Naive B cell (primary cell): ENCODE data around the gene NEXMIF. TPM values are rescaled to one million over a fixed set of nuclear protein-coding genes. Genes with fewer than 3 reads are reported as not detected.
"Not testable (repeated sequence)": the region's sequence is repeated elsewhere in the genome, so short reads cannot be mapped to it uniquely, and the experiment has no call there.

Source experiments
- ATAC-seq, 2 donors: fragments of 150-1000 bp; cut with Tn5 transposase; 2 replicates each; pipeline ENCODE4 v1.10.0; 2021; ENCODE audit warnings: low read depth in 2 of 2, mild to moderate bottlenecking in 2 of 2, moderate library complexity in 2 of 2
- DNase-seq: peaks from one replicate; pipeline ENCODE4 v3.0.0; 2022
- H3K27ac Mint-ChIP-seq, 6 donors: one replicate each; pipeline ENCODE4 v1.8.0; 2020 to 2022; ENCODE audit warnings: mild to moderate bottlenecking in 6 of 6, mixed read lengths in 6 of 6, moderate library complexity in 5 of 6, inconsistent platforms in 2 of 6
- H3K27me3 Mint-ChIP-seq, 3 donors: one replicate each; pipeline ENCODE4 v1.8.0; 2021 to 2022; ENCODE audit warnings: mixed read lengths in 3 of 3, mild to moderate bottlenecking in 1 of 3
- H3K36me3 Mint-ChIP-seq, 2 donors: one replicate each; pipeline ENCODE4 v1.8.0; 2020 to 2022; ENCODE audit warnings: mixed read lengths in 2 of 2, inconsistent platforms in 1 of 2, mild to moderate bottlenecking in 1 of 2
- H3K4me1 Mint-ChIP-seq, 3 donors: one replicate each; pipeline ENCODE4 v1.8.0; 2020 to 2022; ENCODE audit warnings: mixed read lengths in 3 of 3, inconsistent platforms in 1 of 3, mild to moderate bottlenecking in 1 of 3, moderate library complexity in 1 of 3
- H3K4me3 Mint-ChIP-seq, 8 donors: one replicate each; pipeline ENCODE4 v1.8.0; 2020 to 2022; ENCODE audit warnings: mild to moderate bottlenecking in 8 of 8, mixed read lengths in 8 of 8, moderate library complexity in 8 of 8, inconsistent platforms in 2 of 8
- H3K9me3 Mint-ChIP-seq, 7 donors: one replicate each; pipeline ENCODE4 v1.8.0; 2020 to 2022; ENCODE audit warnings: mixed read lengths in 7 of 7, mild to moderate bottlenecking in 5 of 7, inconsistent platforms in 2 of 7, moderate library complexity in 1 of 7
- polyA plus RNA-seq, 6 donors: library from polyadenylated mRNA; unstranded; fragments of 300-500 nt; fragmentation: Illumina TruSeq; gene quantifications; one replicate each; pipeline ENCODE4 v1.2.3, GENCODE V29; 2021; ENCODE audit warnings: low read depth in 6 of 6

Gene NEXMIF
- polyA plus RNA-seq = under 1 TPM in 2 of 6 donors, not detected in 4; 0.03 to 0.37 TPM

- ATAC-seq (peak; percentile 63 to 69), DNase-seq (no peak)
- Mint-ChIP-seq H3K4me1 (peaks cover 5 to 12% (median 7%) of the 10 kb centered on the region in 3 donors), H3K27ac (peak within 1 kb of the TSS in 5 of 6 donors; percentile 35 to 87 (median 66)), H3K9me3 (peaks cover 0 to 12% (median 2%) of the 10 kb centered on the region in 7 donors), H3K36me3 (no peaks in the 10 kb centered on the region), H3K27me3 (peaks cover 13 to 35% (median 34%) of the 10 kb centered on the region in 3 donors), H3K4me3 (peak within 1 kb of the TSS; percentile 54 to 92 (median 81))
Observed at GRCh38 chrX:74925225-74926088, at the start of gene NEXMIF. Gene NEXMIF, minus strand, starts transcription at chrX:74925452.

GRCh38 chrX:74961962-74962361 lies 36.7 kb upstream of the NEXMIF start:
- not testable (repeated sequence) for H3K4me1 Mint-ChIP-seq, DNase-seq, H3K36me3 Mint-ChIP-seq, H3K9me3 Mint-ChIP-seq, H3K27me3 Mint-ChIP-seq, H3K4me3 Mint-ChIP-seq, H3K27ac Mint-ChIP-seq, ATAC-seq

- no peaks in the 10 kb centered on the region for H3K27me3 Mint-ChIP-seq
Observed at GRCh38 chrX:74949717-74950116, 24.5 kb upstream of the NEXMIF start.

GRCh38 chrX:74940414-74940813 lies 15.2 kb upstream of the NEXMIF start:
- Mint-ChIP-seq H3K36me3 (peaks cover 0 to 6% of the 10 kb centered on the region in 2 donors), H3K4me3 (no peak overlapping the region), H3K27ac (no peak overlapping the region), H3K4me1 (no peaks in the 10 kb centered on the region), H3K27me3 (peaks cover 0 to 9% (median 0%) of the 10 kb centered on the region in 3 donors), H3K9me3 (peaks cover 2 to 45% (median 16%) of the 10 kb centered on the region in 7 donors)
- ATAC-seq (no peak), DNase-seq (no peak)

More at GRCh38 chrX:74949717-74950116, 24.5 kb upstream of the NEXMIF start:
- H3K4me1 Mint-ChIP-seq = no peaks in the 10 kb centered on the region
- H3K27ac Mint-ChIP-seq = no peak overlapping the region
- ATAC-seq = no peak
- no peaks in the 10 kb centered on the region for H3K36me3 Mint-ChIP-seq
- DNase-seq = no peak
- H3K4me3 Mint-ChIP-seq = no peak overlapping the region
- peaks cover 0 to 32% (median 5%) of the 10 kb centered on the region in 7 donors for H3K9me3 Mint-ChIP-seq

DNA sequence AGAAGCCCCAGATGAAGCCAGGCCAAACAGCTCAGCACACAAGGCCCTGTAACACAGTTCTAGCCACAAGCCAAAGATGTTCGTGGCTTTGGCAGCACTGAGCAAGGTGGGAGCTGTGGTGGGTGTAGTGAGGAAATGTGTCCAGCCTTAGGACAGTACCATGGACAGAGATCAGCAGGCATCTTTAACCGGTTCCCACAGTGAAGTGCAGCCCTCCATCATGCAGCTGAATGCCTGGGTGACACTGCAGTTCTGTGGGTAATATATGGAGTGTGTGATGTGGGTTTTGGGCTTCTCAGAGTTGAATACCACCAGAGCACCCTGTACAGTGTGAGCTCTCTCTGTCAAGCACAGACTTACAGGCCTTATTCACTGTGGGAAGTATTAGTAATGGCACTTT lies 6.0 kb upstream of the NEXMIF start:
- Mint-ChIP-seq H3K4me1 (no peaks in the 10 kb centered on the region), H3K9me3 (peaks cover 0 to 6% (median 0%) of the 10 kb centered on the region in 7 donors), H3K27me3 (peaks cover 3 to 22% (median 13%) of the 10 kb centered on the region in 3 donors), H3K27ac (no peak overlapping the region), H3K4me3 (no peak overlapping the region), H3K36me3 (no peaks in the 10 kb centered on the region)
- ATAC-seq = no peak
- no peak for DNase-seq

DNA sequence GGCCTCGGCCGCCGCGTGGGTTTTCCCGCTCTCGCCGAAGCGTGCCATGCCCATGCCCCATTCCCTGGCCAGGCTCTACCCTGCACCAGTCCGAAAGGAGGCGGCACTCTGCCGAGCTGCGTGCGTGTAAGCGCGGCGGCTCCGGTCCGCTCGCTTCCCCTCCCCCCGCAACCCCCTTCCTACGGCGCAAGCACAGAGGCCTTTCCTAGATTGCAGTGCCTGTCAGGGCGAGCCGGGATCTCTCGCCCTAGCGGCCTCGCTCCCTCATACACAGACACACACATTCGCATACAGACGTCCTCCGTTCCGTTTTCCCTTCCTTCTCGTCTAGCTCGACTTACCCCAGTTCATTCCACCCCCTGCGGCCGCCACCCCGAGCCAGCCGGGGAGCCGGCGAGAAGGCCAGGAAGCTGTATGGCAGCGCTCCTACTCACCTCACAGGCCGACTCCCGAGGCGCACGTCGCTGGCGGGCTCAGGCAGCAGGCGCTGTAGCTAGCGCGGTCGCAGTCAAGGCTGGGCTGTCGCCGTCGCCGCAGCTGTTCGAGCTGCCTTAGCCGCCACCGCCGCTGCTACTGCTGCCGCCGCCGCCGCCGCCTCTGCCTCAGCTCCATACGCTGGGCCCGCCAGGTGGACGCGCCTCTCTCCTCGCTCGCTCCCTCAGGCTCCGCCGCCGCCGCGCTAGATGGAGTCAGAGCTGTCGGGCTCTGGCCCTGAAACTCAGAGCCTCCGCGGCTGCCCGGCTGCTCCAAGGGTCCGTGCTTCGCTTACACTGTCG lies 615 bp downstream of the NEXMIF start:
- Mint-ChIP-seq H3K9me3 (peaks cover 0 to 12% (median 0%) of the 10 kb centered on the region in 7 donors), H3K4me1 (peaks cover 5 to 12% (median 7%) of the 10 kb centered on the region in 3 donors), H3K27ac (peak overlapping the region in 4 of 6 donors; percentile 35 to 87 (median 74)), H3K4me3 (peak overlapping the region; percentile 54 to 92 (median 81)), H3K27me3 (peaks cover 13 to 34% (median 30%) of the 10 kb centered on the region in 3 donors), H3K36me3 (no peaks in the 10 kb centered on the region)
- DNase-seq = no peak
- ATAC-seq = peak; percentile 44 to 56

- Mint-ChIP-seq H3K27ac (peak overlapping the region in 2 of 6 donors; percentile 82 to 89), H3K4me3 (peak overlapping the region in 7 of 8 donors; percentile 57 to 80 (median 67)), H3K27me3 (peaks cover 13 to 34% (median 30%) of the 10 kb centered on the region in 3 donors), H3K4me1 (peaks cover 5 to 12% (median 7%) of the 10 kb centered on the region in 3 donors), H3K9me3 (peaks cover 0 to 12% (median 0%) of the 10 kb centered on the region in 7 donors), H3K36me3 (no peaks in the 10 kb centered on the region)
- DNase-seq = no peak
- ATAC-seq = peak; percentile 15 to 30
Observed at GRCh38 chrX:74923942-74924448, 1.3 kb downstream of the NEXMIF start.

- DNase-seq (no peak), ATAC-seq (peak; percentile 51 to 60)
- H3K4me3 Mint-ChIP-seq = peak overlapping the region in 2 of 8 donors; percentile 33 to 57
- peak overlapping the region in 1 of 6 donors; percentile 82 for H3K27ac Mint-ChIP-seq
- peaks cover 0 to 12% (median 0%) of the 10 kb centered on the region in 7 donors for H3K9me3 Mint-ChIP-seq
- H3K27me3 Mint-ChIP-seq = peaks cover 13 to 34% (median 26%) of the 10 kb centered on the region in 3 donors
- no peaks in the 10 kb centered on the region for H3K36me3 Mint-ChIP-seq
- H3K4me1 Mint-ChIP-seq = peaks cover 5 to 12% (median 7%) of the 10 kb centered on the region in 3 donors
Observed at GRCh38 chrX:74922922-74923543, 2.2 kb downstream of the NEXMIF start.

GRCh38 chrX:74911494-74911893 lies 13.8 kb downstream of the NEXMIF start:
- Mint-ChIP-seq H3K36me3 (no peaks in the 10 kb centered on the region), H3K27ac (no peak overlapping the region), H3K4me3 (no peak overlapping the region), H3K9me3 (peaks cover 0 to 17% (median 6%) of the 10 kb centered on the region in 7 donors), H3K27me3 (peaks cover 0 to 7% (median 6%) of the 10 kb centered on the region in 3 donors), H3K4me1 (no peaks in the 10 kb centered on the region)
- ATAC-seq (no peak), DNase-seq (no peak)

DNA sequence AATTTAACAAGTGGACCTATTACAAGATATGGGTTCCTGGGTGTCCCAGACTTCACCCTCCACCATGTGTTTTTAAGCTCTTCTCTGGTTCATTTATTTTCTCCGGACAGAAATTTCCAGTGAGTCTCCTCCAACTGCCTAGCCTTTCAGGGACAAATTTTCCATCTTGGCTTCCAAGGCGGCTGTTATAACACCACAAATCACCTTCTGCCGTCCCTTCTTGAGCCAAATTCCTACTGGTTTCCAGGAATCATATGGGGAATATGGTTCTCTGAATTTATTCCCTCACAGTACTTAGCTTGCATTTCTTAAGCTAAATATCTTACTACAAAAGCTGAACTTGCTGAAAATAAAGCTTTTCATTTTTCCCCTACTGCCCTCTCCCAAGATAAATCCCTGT lies 18.8 kb downstream of the NEXMIF start:
- H3K9me3 Mint-ChIP-seq = peaks cover 0 to 6% (median 4%) of the 10 kb centered on the region in 7 donors
- ATAC-seq = no peak
- DNase-seq = no peak
- no peak overlapping the region for H3K4me3 Mint-ChIP-seq
- H3K27me3 Mint-ChIP-seq = no peaks in the 10 kb centered on the region
- no peaks in the 10 kb centered on the region for H3K36me3 Mint-ChIP-seq
- H3K4me1 Mint-ChIP-seq = no peaks in the 10 kb centered on the region
- no peak overlapping the region for H3K27ac Mint-ChIP-seq

DNA sequence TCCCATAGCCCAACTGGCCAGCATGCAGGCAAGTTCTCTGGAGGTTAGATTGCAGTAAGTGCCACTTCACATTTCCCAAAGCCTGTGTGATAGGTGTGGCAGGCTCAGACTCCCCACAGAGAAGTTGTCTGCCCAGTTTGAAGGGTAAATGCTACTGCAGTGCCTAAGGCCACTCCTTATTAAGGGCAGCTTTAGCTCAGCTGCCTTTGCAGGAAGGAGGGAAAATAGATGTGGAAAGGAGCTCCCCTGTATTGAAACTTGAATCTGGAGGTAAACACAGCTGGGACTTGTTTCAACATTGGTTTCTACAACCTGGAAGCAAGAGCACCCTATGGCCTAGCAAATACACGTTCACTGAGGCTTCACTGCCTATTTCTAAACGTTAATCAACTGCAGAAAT lies 22.4 kb downstream of the NEXMIF start:
- Mint-ChIP-seq H3K27me3 (no peaks in the 10 kb centered on the region), H3K27ac (no peak overlapping the region), H3K4me1 (no peaks in the 10 kb centered on the region)

GRCh38 chrX:74892561-74892960 lies 32.7 kb downstream of the NEXMIF start:
- Mint-ChIP-seq H3K27ac (no peak overlapping the region), H3K4me3 (no peak overlapping the region), H3K9me3 (peaks cover 0 to 5% (median 0%) of the 10 kb centered on the region in 7 donors), H3K27me3 (peaks cover 0 to 5% (median 0%) of the 10 kb centered on the region in 3 donors), H3K4me1 (no peaks in the 10 kb centered on the region), H3K36me3 (no peaks in the 10 kb centered on the region)
- DNase-seq = no peak
- no peak for ATAC-seq

More for the DNA sequence above, 22.4 kb downstream of the NEXMIF start:
- no peaks in the 10 kb centered on the region for H3K36me3 Mint-ChIP-seq
- DNase-seq (no peak), ATAC-seq (no peak)
- no peak overlapping the region for H3K4me3 Mint-ChIP-seq
- H3K9me3 Mint-ChIP-seq = peaks cover 0 to 4% (median 0%) of the 10 kb centered on the region in 7 donors
